HCT116 (cell line): Measurements from ENCODE around the gene NF1. TPM values are rescaled to one million over a fixed set of nuclear protein-coding genes. Genes with fewer than 3 reads are reported as not detected.

Source experiments
- ATAC-seq: fragments of 200-7000 bp; cut with Tn5 transposase; 2 replicates; pipeline ENCODE4 v1.9.1; 2020; ENCODE audit warnings: mild to moderate bottlenecking, moderate library complexity
- BruUV-seq: library from RNA; stranded (reverse); fragments of 400-500 nt; replicated peaks from 2 replicates; lab custom pipeline; 2021; lab: Mats Ljungman, UMichigan
- CTCF ChIA-PET: fragments of 300-600 bp; sonication (Branson Sonifier 250); formaldehyde crosslinking; loops from one replicate; lab custom pipeline; 2021; ENCODE audit warnings: antibody characterized with exemption; lab: Charles Lee
- POLR2A ChIA-PET: fragments of 300-600, 350-600 bp; sonication (Branson Sonifier 250); formaldehyde crosslinking; loops from one replicate; lab custom pipeline; 2021; ENCODE audit warnings: antibody characterized with exemption; lab: Charles Lee
- RAD21 ChIA-PET, 2 experiments: fragments of 300-600 bp; sonication (Branson Sonifier 250); formaldehyde crosslinking; loops; one replicate each; lab custom pipeline; 2023; ENCODE audit warnings: low total read pairs in 2 of 2; ENCODE audit not compliant: uncharacterized antibody in 2 of 2, unreplicated experiment in 2 of 2, low non-redundant PET in 1 of 2; lab: Charles Lee
- DNase-seq: peaks from one replicate; pipeline ENCODE4 v3.0.0-alpha.2; 2010; ENCODE audit warnings: low read depth, low spot score
- H2AFZ ChIP-seq: fragments of 200-600 bp; shearing (Covaris generic), sonication (generic); 2 replicates; pipeline ENCODE4 v1.6.1; 2017; ENCODE audit warnings: low read depth, mixed run types, mixed read lengths, antibody characterized with exemption, low read length; ENCODE audit not compliant: poor library complexity, severe bottlenecking
- H3K27ac ChIP-seq: 2 replicates; pipeline ENCODE4 v1.5.1; 2012; ENCODE audit warnings: low read depth, low read length
- H3K27me3 ChIP-seq: fragments of 200-600 bp; sonication (generic); 2 replicates; pipeline ENCODE4 v1.6.1; 2016; ENCODE audit warnings: mixed run types, low read length, mixed read lengths; ENCODE audit not compliant: insufficient read depth
- H3K36me3 ChIP-seq, 2 experiments: fragments of 200-500 bp in 1 of 2; fragments of 200-600 bp in 1 of 2; sonication (Bioruptor generic) in 1 of 2; sonication (generic) in 1 of 2; 2 replicates each; pipeline versions ENCODE4 v1.5.1 to v1.6.1; 2014 to 2016; ENCODE audit warnings: low read length in 2 of 2, inconsistent platforms in 1 of 2, mixed read lengths in 1 of 2, mixed run types in 1 of 2; ENCODE audit not compliant: insufficient read depth in 2 of 2, control insufficient read depth in 1 of 2
- H3K4me1 ChIP-seq, 2 experiments: fragments of 200-600 bp in 1 of 2; sonication (generic) in 1 of 2; 2 replicates each; pipeline versions ENCODE4 v1.5.1 to v1.6.1; 2012 to 2017; ENCODE audit warnings: low read length in 2 of 2, inconsistent platforms in 1 of 2, mild to moderate bottlenecking in 1 of 2, mixed read lengths in 1 of 2, mixed run types in 1 of 2, moderate library complexity in 1 of 2; ENCODE audit not compliant: insufficient read depth in 2 of 2, control insufficient read depth in 1 of 2
- H3K4me2 ChIP-seq: fragments of 200-600 bp; sonication (generic); 2 replicates; pipeline ENCODE4 v1.6.1; 2017; ENCODE audit warnings: mixed run types, low read length, mixed read lengths
- H3K4me3 ChIP-seq, 2 experiments: fragments of 200-600 bp in 1 of 2; sonication (generic) in 1 of 2; replicated peaks in 1 of 2; 2 replicates each; pipeline ENCODE4 v1.5.1; 2011 to 2016; ENCODE audit warnings: low read length in 2 of 2, control low read depth in 1 of 2, low read depth in 1 of 2, mild to moderate bottlenecking in 1 of 2, mixed read lengths in 1 of 2, mixed run types in 1 of 2
- H3K79me2 ChIP-seq: fragments of 200-600 bp; sonication (generic); 2 replicates; pipeline ENCODE4 v1.6.1; 2017; ENCODE audit warnings: mild to moderate bottlenecking, mixed run types, low read length, moderate library complexity, mixed read lengths; ENCODE audit not compliant: insufficient read depth
- H3K9ac ChIP-seq: fragments of 200-600 bp; sonication (generic); 2 replicates; pipeline ENCODE4 v1.6.1; 2016; ENCODE audit warnings: low read length, mixed read lengths
- H3K9me2 ChIP-seq: fragments of 200-600 bp; sonication (generic), shearing (Covaris generic); 2 replicates; pipeline ENCODE4 v1.6.1; 2017; ENCODE audit warnings: mixed run types, mild to moderate bottlenecking, moderate library complexity; ENCODE audit not compliant: insufficient read depth
- H3K9me3 ChIP-seq, 2 experiments: fragments of 200-500 bp in 1 of 2; fragments of 200-600 bp in 1 of 2; sonication (Bioruptor generic) in 1 of 2; sonication (generic) in 1 of 2; 2 replicates each; pipeline ENCODE4 v1.6.1; 2014 to 2017; ENCODE audit warnings: low read length in 2 of 2, mixed read lengths in 2 of 2, inconsistent platforms in 1 of 2, low read depth in 1 of 2, mild to moderate bottlenecking in 1 of 2, mixed run types in 1 of 2, moderate library complexity in 1 of 2; ENCODE audit not compliant: control insufficient read depth in 1 of 2, insufficient read depth in 1 of 2
- H4K20me1 ChIP-seq: fragments of 200-600 bp; sonication (generic), shearing (Covaris generic); 2 replicates; pipeline ENCODE4 v1.6.1; 2017; ENCODE audit warnings: mixed run types, mild to moderate bottlenecking, moderate library complexity; ENCODE audit not compliant: insufficient read depth
- CBX3 ChIP-seq: IDR thresholded peaks from 2 replicates; pipeline ENCODE4 v1.6.1; 2012; ENCODE audit warnings: low read depth
- CEBPB ChIP-seq: IDR thresholded peaks from 2 replicates; pipeline ENCODE4 v1.6.1; 2012; ENCODE audit warnings: low read depth
- ELF1 ChIP-seq: IDR thresholded peaks from 2 replicates; pipeline ENCODE4 v1.6.1; 2012; ENCODE audit warnings: low read depth, borderline replicate concordance
- EZH2 ChIP-seq: fragments of 200-600 bp; sonication (generic); IDR thresholded peaks from 2 replicates; pipeline ENCODE4 v1.6.1; 2017; ENCODE audit warnings: antibody characterized with exemption, mixed run types
- EZH2phosphoT487 ChIP-seq: fragments of 200-600 bp; IDR thresholded peaks from 2 replicates; pipeline ENCODE4 v1.6.1; 2018; ENCODE audit warnings: antibody characterized with exemption, borderline replicate concordance
- FOSL1 ChIP-seq: IDR thresholded peaks from 2 replicates; pipeline ENCODE4 v1.6.1; 2012; ENCODE audit warnings: low read depth
- JUND ChIP-seq: IDR thresholded peaks from 2 replicates; pipeline ENCODE4 v1.6.1; 2012
- MAX ChIP-seq: IDR thresholded peaks from 2 replicates; pipeline ENCODE4 v1.6.1; 2012
- POLR2AphosphoS5 ChIP-seq: IDR thresholded peaks from 2 replicates; pipeline ENCODE4 v1.6.1; 2011; ENCODE audit warnings: mild to moderate bottlenecking, low read depth, low read length, moderate library complexity
- REST ChIP-seq: IDR thresholded peaks from 2 replicates; pipeline ENCODE4 v1.6.1; 2012; ENCODE audit warnings: low read depth
- SIN3A ChIP-seq: IDR thresholded peaks from 2 replicates; pipeline ENCODE4 v1.6.1; 2012; ENCODE audit warnings: low read depth
- SP1 ChIP-seq: IDR thresholded peaks from 2 replicates; pipeline ENCODE4 v1.6.1; 2012; ENCODE audit warnings: low read depth
- SRF ChIP-seq: IDR thresholded peaks from 2 replicates; pipeline ENCODE4 v1.6.1; 2012; ENCODE audit warnings: low read depth
- TCF7L2 ChIP-seq: IDR thresholded peaks from 2 replicates; pipeline ENCODE4 v1.7.0; 2011; ENCODE audit warnings: borderline replicate concordance, inconsistent platforms; ENCODE audit not compliant: insufficient read depth, insufficient read length; ENCODE audit errors: extremely low read depth
- YY1 ChIP-seq: IDR thresholded peaks from 2 replicates; pipeline ENCODE4 v1.6.1; 2011; ENCODE audit warnings: low read length, low read depth, moderate library complexity, mild to moderate bottlenecking; ENCODE audit not compliant: insufficient replicate concordance; ENCODE audit errors: extremely low read depth
- ZBTB33 ChIP-seq: IDR thresholded peaks from 2 replicates; pipeline ENCODE4 v1.6.1; 2011; ENCODE audit warnings: mild to moderate bottlenecking, low read length, moderate library complexity; ENCODE audit not compliant: insufficient replicate concordance; ENCODE audit errors: extremely low read depth
- ZFX ChIP-seq: fragments of 450-650 bp; IDR thresholded peaks from 2 replicates; pipeline ENCODE4 v1.6.1; 2017
- ZNF274 ChIP-seq: fragments of 200-500 bp; sonication (Bioruptor generic); IDR thresholded peaks from 2 replicates; pipeline ENCODE4 v1.6.1; 2014; ENCODE audit warnings: mild to moderate bottlenecking, low read depth, low read length, inconsistent platforms
- intact Hi-C: fragments of 100-400 bp; cut with micrococcal nuclease; formaldehyde crosslinking; loops from 2 replicates; pipeline ENCODE4 v1.10.0; 2022
- total RNA-seq: library from RNA; stranded (reverse); gene quantifications from one replicate; pipeline ENCODE4 v1.2.1, GENCODE V29; 2021; ENCODE audit not compliant: unreplicated experiment
- TF ChIP-seq, protein P1 (sequence below), 3 experiments: fragments of 200-600 bp in 1 of 3; sonication (generic) in 1 of 3; IDR thresholded peaks in 2 of 3; conservative IDR thresholded peaks in 1 of 3; 2 replicates each; pipeline ENCODE4 v1.5.1; 2012 to 2017; ENCODE audit warnings: low read depth in 2 of 3, low read length in 2 of 3, antibody characterized with exemption in 1 of 3, borderline replicate concordance in 1 of 3, control low read depth in 1 of 3, mild to moderate bottlenecking in 1 of 3, mixed read lengths in 1 of 3, mixed run types in 1 of 3, moderate library complexity in 1 of 3; ENCODE audit not compliant: insufficient read depth in 1 of 3
- TF ChIP-seq, protein P2 (sequence below): IDR thresholded peaks from 2 replicates; pipeline ENCODE4 v1.6.1; 2012

Gene NF1
- total RNA-seq, 1 experiment from 2014 or later, result 20.8 TPM

GRCh38 chr17:31078290-31078689 is 16.5 kb upstream of the NF1 start:
- Histone ChIP-seq H3K4me3 (no peak overlapping the region), H3K36me3 (no peaks in the 10 kb centered on the region), H3K4me1 (peaks cover 2 to 8% of the 10 kb centered on the region in 2 experiments; a peak in 1 of 4 replicates), H3K27ac (no peak overlapping the region)
- TF ChIP-seq, protein P1, sequence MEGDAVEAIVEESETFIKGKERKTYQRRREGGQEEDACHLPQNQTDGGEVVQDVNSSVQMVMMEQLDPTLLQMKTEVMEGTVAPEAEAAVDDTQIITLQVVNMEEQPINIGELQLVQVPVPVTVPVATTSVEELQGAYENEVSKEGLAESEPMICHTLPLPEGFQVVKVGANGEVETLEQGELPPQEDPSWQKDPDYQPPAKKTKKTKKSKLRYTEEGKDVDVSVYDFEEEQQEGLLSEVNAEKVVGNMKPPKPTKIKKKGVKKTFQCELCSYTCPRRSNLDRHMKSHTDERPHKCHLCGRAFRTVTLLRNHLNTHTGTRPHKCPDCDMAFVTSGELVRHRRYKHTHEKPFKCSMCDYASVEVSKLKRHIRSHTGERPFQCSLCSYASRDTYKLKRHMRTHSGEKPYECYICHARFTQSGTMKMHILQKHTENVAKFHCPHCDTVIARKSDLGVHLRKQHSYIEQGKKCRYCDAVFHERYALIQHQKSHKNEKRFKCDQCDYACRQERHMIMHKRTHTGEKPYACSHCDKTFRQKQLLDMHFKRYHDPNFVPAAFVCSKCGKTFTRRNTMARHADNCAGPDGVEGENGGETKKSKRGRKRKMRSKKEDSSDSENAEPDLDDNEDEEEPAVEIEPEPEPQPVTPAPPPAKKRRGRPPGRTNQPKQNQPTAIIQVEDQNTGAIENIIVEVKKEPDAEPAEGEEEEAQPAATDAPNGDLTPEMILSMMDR (IDR thresholded peaks at IDR 0.05 in 2 of 3, conservative IDR thresholded peaks at IDR 0.05 in 1 of 3; ENCODE audit: borderline replicate concordance in 1 of 3, insufficient read depth in 1 of 3, low read depth in 2 of 3, low read length in 2 of 3), result no peak
- TF ChIP-seq EZH2 (no peak), ZNF274 (no peak), TCF7L2 (no peak), ZBTB33 (no peak), SRF (no peak), ELF1 (no peak), MAX (no peak), ZFX (no peak), POLR2AphosphoS5 (no peak), JUND (no peak), FOSL1 (no peak), CEBPB (no peak), SP1 (no peak), EZH2phosphoT487 (no peak), SIN3A (no peak), CBX3 (no peak), YY1 (no peak), REST (no peak)
- TF ChIP-seq, protein P2, sequence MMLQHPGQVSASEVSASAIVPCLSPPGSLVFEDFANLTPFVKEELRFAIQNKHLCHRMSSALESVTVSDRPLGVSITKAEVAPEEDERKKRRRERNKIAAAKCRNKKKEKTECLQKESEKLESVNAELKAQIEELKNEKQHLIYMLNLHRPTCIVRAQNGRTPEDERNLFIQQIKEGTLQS, result no peak
- TF ChIP-seq, all 23 proteins: peak for 0
- CTCF ChIA-PET, result no interaction called here
- no peaks in the 10 kb centered on the region for H3K27me3 ChIP-seq
- H4K20me1 ChIP-seq, result no peaks in the 10 kb centered on the region
- no peaks in the 10 kb centered on the region for H3K79me2 ChIP-seq
- H3K9me2 ChIP-seq, result no peaks in the 10 kb centered on the region
- no peak overlapping the region for H2AFZ ChIP-seq
- no TSS peak for BruUV-seq
- intact Hi-C loops, result no loop called here
- RAD21 ChIA-PET, result no interaction called here
- H3K9ac ChIP-seq, result no peak overlapping the region
- ATAC-seq, result no peak
- no peak overlapping the region for H3K4me2 ChIP-seq
- POLR2A ChIA-PET, result no interaction called here
- H3K9me3 ChIP-seq, result no peaks in the 10 kb centered on the region
- DNase-seq, result no peak
